Inferior parietal cortex (tissue), 1 donor: ENCODE measurements around the gene L3MBTL2.
A peak's percentile ranks its signal among the peaks of the same experiment; 100 is the strongest.
"Not testable (repeated sequence)": the region's sequence is repeated elsewhere in the genome, so short reads cannot be mapped to it uniquely, and the experiment has no call there.

ENCODE experiments used
- DNase-seq: peaks from one replicate; pipeline ENCODE4 v3.0.0-alpha.2; 2016; ENCODE audit errors: extremely low spot score

Gene L3MBTL2

DNA sequence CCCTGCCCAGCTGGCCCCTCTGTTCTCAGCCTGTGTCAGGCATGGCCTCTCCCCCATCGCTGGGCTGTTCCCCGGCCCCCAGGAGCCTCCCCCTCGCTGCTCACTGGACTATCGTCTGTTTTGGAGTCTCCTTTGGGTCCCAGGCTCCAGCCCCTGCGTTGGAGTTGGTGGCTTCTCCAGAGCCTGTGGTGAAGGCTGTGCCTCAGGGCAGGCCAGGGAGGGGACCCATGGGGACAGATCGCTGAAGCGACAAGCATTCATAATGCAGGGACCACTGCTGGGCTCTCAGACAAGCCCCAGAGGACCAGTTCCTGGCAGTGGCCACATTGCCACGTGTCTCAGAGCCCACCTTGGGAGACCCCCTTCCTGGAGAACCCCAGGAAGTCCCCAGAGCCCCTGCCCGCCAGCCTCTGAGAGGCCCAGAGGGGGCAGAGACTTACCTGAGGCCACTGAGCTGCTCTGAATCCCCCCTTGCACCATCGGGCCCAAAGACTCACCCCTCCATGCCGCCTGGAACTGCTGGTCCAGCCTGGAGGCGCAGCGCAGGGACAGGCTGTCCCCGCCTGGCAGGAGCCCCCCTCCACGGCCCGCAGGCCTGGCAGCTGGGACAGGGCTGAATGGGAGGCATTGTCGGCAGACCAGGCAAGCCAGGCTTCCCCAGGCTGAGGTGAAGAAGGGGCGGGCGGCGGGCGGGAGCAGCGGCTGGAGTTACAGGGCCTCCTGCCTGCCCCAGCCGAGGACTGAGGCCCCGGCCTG is 35.4 kb downstream of the L3MBTL2 start, which contains the start of gene CHADL:
Gene CHADL (minus strand): TSS at position 555 of the 756 bp plus-strand sequence. CDS start 50 bp downstream, at position 505.
- peak; percentile 75 for DNase-seq

GRCh38 chr22:41241133-41241676 is 36.1 kb downstream of the L3MBTL2 start:
- no peak for DNase-seq

DNA sequence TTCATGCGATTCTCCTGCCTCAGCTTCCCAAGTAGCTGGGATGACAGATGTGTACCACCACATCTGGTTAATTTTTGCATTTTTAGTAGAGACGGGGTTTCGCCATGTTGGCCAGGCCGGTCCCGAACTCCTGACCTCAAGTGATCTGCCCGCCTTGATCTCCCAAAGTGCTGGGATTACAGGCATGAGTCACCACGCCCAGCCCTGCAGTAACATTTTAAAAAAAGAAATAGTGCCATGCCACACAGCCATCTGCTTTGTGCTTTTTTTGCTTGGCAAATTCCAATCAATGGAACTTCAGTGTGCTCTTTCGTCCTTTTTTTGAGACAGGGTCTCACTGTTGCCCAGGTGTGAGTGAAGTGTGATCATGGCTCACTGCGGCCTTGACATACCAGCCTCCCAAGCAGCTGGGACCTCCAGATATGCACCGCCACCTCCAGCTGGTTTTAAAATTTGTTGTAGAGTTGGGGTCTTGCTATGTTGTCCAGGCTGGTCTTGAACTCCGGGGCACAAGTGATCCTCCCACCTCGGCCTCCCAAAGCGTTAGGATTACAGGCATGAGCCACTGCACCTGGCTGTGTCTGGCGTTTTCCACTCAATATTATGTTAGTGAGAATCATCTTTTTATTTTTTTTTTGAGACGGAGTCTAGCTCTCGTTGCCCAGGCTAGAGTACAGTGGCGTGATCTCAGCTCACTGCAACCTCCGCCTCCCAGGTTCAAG is 37.4 kb downstream of the L3MBTL2 start:
- no peak for DNase-seq

GRCh38 chr22:41243361-41243760 is 38.2 kb downstream of the L3MBTL2 start:
- DNase-seq = no peak

- DNase-seq = no peak
Measured at GRCh38 chr22:41245917-41246499, 40.9 kb downstream of the L3MBTL2 start.

DNA sequence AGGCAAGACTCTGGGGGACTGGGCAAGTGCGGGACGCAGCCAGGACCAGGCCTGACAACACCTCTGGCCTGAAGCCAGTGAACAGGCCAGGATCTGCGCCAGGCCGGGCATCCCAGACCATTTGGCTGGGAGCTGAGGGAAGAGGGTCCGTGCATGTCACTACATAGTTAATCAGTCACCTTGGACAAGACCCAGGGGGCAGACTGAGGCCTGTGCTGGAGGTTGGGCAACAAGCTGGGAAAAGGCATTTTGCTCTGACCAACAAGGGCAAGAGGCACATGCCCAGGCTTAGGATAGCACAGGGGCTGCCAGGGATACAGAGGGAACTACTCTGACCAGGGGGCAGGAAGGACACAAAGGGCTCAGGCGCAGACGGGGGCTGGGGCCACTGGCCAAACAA is 42.6 kb downstream of the L3MBTL2 start:
- no peak for DNase-seq

DNA sequence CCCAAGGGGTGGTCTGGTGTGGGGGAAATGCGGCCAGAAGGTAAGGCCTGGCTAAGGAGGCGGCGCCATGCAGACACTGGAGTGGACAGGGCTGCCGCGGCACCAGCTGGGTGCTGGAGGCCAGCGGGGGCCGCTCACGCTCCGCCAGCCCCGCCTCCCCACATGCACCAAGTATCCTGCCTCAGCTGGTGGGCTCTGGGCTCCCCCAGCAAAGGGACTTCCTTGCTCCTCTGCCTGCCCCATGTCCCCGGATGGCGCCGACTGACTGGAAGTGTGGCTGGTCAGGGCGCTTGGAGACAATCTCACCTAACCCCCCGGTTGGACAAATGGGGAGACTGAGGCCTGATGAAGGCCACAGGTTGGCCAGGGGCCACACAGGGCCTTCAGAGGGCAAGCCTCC is 43.2 kb downstream of the L3MBTL2 start:
- no peak for DNase-seq

DNA sequence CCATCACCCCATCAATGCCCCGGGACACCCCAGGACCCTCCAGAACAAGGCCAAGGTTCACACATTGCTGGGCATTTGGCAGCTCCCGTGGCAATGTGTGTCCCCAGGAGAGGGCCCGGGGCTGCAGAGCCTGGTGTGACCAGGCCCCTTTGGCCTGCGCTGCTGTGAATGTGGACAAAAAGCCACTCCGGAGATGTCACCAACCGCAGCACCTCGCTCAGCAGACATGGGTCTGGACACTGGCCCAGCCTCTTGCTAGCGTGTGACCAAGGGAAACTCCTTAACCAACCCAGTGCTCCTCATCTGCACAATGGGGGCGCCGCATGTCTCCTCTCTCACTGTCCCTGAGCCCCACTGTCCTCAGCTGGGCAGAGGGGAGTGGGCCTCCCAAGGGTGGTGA is 43.6 kb downstream of the L3MBTL2 start:
- DNase-seq = no peak

DNA sequence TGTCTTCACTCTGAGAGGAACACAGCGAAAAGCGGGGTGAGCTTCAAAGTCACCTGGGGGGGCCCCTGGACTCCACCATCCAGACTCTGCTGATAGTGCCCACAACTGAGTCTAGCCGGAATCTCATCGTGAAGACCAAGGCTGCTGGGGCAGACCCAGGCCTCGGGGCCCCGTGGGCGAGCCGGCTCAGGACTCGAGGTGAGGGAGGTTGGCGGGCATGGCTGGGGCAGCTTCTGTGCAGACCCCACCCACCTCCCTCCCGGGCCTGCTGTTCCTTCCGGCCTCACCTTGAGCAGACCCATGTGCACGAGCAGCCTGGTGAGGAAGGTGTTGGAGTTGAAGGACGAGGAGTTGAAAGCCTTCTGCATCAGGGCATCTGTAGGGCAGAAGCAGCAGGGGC is 44.3 kb downstream of the L3MBTL2 start:
- no peak for DNase-seq

GRCh38 chr22:41250127-41250526 is 45.0 kb downstream of the L3MBTL2 start:
- no peak for DNase-seq

- DNase-seq = no peak
Measured at GRCh38 chr22:41252365-41252764, 47.3 kb downstream of the L3MBTL2 start.

DNA sequence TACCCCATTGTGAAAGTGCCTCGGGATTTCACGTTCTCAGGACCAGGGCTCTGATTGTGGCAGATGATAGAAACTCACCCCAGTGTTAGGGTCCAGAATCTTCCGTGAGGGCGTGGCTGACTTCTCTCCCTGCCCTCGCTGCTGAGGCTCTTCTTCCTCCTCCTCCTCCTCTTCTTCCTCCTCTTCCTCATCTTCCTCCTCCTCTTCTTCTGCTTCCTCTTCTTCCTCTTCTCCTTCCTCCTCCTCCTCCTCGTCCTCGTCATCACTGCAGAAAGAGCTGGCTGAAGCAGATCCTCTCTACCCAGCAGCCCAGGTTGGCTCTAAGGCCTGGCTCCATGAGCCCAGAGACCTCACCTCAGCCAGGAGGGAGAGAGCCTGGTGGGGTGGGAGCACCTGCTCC is 49.1 kb downstream of the L3MBTL2 start:
- no peak for DNase-seq

DNA sequence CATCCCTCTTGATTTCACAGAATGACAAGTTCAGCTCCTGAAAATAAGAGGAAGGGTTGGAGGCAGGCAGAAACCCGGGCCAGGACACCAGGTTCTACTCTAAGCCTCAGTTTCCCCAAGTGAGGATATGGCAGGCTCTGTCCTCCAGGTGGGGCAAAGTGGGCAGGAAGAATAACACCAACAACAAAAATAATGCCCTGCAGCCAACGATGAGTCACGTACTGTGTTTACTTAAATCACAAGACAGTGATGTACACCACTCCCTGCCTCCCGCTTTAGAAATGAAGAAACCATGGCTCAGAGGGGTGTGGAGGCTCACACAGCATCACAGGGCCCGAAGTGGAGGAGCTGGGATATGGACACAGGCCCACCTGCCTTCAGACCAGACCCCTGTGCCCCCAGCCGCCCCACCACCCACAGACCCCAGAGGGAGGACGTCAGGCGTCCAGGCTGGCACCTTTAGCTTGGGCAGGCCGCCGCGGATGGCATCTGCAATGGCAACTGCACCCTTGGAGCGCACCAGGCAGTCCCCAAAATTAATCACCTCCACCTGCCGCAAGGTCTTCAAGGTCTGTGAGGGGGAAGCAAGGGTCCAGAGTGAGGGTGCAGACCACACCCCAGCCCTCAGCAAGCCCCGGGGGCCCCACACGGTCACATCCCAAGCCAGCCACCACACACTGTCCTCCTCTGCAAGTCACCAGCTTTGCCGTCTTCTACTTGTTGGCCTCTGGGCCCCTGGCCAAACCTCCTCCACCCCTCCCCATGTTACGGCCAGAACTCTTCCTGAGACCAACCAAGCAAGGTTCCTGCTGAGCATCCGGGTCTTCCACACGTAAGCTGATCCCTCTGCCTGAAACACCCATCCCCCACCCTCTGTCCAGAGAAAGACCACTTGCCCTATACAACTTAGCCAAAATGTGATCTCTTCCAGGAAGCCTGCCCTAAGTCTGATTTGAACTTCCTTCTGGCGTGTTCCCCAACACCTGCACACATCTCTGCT is 51.4 kb downstream of the L3MBTL2 start:
- DNase-seq = no peak

DNA sequence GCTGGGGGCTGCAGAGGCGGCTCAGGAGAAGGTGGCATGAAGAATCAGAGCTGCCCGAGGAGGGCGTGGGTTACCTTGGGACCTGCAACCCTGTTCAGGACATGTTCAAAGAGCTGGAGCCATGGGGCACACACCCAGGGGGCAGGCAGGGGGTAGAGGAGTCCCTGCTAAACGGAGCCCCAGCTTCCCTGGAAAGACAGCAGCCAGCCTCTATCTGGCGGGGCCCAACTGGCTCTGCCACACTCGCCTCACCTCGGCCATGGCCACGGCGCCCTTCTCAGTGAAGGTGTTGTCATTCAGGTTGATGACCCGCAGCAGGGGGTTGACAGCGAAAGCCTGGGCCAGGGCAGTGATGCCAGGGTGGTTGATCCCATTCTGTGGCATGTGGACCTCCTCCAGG is 52.6 kb downstream of the L3MBTL2 start:
- no peak for DNase-seq

DNA sequence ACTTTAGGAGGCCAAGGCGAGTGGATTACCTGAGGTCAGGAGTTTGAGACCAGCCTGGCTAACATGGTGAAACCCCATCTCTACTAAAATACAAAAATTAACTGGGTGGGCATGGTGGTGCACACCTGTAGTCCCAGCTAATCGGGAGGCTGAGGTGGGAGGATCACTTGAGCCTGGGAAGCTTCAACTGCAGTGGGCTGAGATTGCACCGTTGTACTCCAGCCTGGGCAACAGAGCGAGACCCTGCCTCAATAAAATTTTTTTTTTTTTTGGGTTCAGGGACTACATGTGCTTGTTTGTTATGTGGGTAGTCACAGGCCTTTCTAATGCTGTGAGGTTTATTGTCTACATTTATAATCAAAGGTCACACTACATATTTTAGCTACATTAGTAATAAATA is 54.6 kb downstream of the L3MBTL2 start:
- DNase-seq = not testable (repeated sequence)

DNA sequence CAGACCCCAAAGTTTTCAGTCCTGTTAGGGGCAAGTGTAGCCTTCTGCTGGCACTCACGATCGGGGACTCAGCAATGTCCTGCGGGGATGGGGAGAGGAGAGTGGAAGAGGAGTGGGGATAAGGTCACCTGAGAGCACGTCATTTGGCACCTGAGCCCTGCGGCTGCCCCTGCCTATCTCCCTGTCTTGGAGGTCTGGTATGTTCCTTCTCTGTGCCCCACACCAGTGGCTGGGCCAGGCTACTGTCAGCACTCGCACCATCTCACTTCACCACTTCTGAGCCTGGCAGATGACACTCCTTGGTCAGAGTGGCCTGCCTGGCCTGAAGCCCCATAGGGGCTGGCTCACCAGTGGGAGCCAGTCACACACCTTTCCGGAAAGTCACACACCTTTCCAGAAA is 55.8 kb downstream of the L3MBTL2 start:
- no peak for DNase-seq

DNA sequence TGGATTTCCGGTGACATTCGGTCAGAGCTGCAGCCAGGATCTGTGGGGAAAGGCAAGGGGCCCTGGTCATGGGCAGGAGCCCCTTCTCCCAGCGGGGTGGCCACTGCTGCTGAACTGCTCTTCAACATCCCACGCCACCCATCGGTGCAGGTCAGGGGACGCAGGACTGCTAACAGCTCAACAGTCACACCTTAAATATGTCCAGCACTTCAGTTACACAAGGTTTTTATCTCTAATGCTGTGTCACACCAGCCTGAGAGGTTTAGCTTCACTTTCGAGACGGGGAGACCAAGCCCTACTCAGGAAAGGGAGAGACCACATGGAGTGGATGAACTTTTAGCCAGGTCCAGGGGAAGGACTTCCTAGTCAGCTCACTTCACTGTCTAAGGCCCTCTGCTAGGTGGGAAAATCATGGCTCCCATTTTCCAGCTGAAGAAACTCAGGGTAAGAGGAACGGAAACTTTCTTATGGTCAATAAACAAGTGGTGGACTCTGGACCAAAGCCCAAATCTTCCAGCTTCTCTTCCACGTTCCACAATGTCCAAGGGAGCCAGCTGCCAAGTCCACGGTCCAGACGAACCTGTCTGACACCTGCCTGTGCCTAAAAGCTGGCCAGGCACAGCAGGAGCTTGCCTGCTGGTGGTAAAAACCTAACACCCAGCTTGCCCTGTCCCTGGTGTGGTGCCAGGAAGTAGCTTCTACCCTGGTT is 56.6 kb downstream of the L3MBTL2 start:
- DNase-seq = no peak

DNA sequence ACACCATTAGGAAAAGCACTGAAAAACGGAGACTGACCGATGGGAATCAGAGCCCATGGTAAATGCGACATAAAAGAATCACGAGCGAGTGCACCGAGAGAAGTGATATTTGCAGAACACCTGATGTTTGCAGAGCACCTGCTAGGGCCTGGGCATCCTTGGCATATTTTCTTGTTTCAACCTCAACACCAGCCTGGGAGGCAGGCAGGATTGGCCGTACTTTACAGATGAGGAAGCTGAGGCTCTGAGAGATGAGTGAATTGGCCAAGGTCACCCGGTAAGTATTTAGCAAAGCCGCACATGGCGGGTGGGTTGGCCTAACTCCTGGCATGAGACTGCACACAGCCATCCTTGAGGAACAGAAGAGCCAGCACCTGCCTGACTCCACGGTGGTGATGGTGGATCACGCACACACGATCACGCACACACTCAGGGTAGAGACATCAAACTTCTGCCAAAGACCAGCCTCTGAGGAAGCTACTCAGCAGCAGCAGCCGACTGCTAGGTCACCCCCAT is 57.2 kb downstream of the L3MBTL2 start:
- no peak for DNase-seq

GRCh38 chr22:41263704-41264103 is 58.6 kb downstream of the L3MBTL2 start:
- DNase-seq = no peak

DNA sequence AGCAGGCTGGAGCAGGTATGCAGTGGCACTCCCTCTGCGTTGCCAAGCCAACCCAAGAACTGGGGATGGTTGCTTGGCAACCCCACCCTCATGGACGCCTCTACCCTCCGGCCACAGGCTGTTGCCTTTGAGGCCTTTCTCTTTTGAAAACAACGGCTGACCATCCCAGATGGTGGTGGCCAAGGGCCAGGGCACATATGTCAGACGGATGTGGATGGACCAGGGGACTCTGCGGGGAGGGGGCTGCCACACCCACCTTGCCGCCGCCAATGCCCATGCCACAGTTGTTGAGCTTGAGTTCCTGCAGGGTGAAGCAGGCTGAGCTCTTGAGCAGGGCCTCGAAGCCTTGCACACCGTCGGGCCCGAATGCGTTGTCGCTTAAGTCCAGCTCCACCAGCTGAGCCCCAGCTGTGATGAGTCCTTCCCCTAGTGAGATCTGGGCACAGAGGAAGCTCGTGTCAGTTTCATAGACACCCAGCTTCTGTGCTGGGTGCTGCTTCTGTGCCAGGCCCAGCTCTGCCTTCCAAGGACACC is 59.4 kb downstream of the L3MBTL2 start:
- peak; percentile 88 for DNase-seq
